ENCODE measurements around the gene DPH3.
A peak's percentile ranks its signal among the peaks of the same experiment; 100 is the strongest.

The DPH3 gene

GRCh38 chr3:16255326-16255725, 9.4 kb downstream of the DPH3 start:
- no peak for DNase-seq (ENCODE audit: low spot score)

DNA sequence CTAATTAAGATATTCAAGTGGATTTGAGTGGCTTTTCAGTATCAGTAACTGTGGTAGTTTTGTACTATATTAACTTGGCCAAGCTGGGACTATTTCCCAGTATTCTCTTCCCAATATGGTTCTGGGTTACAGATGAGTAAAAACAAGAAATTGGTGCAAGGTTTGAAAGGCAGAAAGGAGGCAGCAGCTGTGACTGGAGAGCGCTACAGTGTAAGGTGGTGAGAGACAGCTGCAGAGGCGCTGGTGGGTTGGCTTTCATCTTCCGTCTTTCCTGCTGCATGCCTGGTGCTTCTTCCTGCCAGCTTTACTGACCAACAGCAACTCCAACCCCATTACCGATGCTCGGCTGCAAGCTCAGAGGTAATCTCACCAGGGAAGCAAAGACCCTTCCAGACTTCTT, 9.8 kb downstream of the DPH3 start:
- no peak for DNase-seq (ENCODE audit: low spot score)

- no peak for DNase-seq (ENCODE audit: low spot score)
Measured at GRCh38 chr3:16253601-16254000, 11.1 kb downstream of the DPH3 start.

- no peak for DNase-seq (ENCODE audit: low spot score)
Measured at GRCh38 chr3:16252988-16253387, 11.8 kb downstream of the DPH3 start.

DNA sequence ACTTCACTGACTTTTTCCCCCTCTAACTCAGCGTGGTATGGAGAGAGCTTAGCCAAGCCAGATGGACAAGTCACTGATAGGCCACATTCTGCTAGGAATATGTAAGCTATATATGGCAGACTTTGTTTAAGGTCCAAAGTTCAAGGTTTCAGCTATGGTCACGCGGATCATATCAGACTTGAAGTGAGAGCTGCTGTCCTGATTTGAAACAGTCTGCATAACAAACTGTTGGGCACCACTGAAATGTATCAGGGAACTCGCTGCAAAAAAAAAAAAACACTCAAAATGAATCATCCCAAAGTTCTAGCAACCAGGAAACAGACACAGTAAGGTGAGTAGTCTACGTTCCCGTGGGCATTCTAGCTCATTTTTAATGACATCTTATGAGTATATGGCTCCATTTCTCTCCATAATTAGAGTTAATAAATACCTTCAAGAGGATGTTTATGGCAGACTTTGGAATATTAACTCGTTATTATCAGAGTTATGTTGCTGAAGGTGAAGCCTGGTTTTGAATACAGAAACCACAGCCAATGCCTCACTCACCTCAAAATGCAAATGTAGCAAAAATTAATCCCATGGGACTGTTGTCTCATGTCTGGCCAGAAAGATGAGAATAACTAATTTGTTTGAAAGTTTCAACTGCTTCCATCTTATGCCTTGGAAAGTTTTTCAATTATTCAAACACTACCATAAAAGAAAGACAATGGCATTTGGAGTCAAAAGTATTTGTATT, 12.3 kb downstream of the DPH3 start:
- no peak for DNase-seq (ENCODE audit: low spot score)

DNA sequence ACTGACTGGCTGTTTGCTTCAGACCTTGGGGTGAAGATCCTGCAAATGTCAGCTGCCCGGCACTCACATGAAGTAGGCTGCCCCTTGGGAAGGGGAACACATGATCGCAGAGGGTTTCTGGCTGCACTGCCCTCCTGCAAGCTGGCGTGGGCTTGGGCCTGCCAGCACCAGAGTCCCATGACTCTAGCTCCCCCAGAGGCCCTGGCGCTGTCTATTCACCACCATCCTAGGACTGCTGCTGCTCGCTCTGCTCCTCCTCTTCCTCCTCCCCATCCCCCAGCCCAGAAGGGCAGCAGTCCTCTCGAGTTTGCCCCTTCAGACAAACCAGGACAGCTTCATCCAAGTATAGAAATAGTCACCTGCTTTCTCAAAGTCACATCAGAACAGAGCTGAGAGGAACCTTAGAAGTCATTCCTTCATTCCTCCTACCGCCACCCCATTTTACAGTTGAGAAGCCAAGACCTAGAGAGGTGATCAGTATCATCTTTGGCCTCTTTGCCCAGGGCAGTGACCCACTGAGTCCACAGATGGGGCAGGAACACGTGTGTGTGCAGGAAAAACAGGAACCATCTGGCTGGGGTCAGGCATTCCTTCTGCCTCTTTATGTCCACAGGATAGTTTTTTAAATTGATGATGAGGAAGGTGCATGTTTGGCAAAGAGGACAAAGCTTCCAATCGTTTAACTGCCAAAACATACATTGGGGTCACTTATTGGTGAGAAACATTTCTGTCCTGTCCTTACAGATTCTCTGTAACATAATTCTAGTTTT, 13.2 kb downstream of the DPH3 start:
- no peak for DNase-seq (ENCODE audit: low spot score)

GRCh38 chr3:16249886-16250285, 14.9 kb downstream of the DPH3 start:
- no peak for DNase-seq (ENCODE audit: low spot score)

DNA sequence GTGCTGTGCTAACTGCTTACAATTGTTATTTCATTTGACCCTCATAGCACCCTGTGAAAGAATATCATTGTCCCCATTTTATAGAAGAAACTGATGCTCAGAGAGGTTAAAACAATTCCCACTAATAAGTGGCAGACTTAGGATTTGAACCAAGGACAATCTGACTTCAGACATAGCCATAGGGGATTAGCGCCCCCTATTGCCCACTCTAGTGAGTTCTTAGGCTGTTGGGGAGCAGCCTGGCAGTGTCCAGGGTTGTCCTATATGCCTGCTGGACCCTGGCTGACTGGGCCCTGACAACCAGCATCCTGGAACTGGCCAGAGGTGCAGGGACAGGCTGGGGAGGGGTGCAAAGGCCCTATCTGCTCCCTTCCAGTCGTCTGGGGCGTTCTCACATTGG, 15.4 kb downstream of the DPH3 start:
- peak; percentile 25 for DNase-seq (ENCODE audit: low spot score)

DNA sequence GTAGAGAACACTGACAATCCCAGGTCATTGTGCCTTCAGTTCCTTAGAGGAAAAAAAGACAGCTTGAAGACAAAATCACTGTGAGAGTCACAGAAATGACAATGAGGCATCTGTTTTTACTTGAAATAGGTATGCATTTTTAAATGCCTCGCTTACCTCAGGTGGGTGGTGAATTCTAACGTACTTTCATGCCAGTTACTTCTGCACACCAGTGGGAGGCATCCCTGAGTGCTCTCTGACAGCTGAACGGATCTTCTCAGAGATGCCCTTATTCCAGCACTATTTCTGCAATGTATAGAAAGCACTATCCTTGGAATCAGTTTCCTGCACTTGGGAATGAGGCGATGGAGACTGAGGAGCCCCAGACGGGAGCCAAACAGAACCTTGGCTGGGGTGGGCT, 16.2 kb downstream of the DPH3 start:
- no peak for DNase-seq (ENCODE audit: low spot score)

DNA sequence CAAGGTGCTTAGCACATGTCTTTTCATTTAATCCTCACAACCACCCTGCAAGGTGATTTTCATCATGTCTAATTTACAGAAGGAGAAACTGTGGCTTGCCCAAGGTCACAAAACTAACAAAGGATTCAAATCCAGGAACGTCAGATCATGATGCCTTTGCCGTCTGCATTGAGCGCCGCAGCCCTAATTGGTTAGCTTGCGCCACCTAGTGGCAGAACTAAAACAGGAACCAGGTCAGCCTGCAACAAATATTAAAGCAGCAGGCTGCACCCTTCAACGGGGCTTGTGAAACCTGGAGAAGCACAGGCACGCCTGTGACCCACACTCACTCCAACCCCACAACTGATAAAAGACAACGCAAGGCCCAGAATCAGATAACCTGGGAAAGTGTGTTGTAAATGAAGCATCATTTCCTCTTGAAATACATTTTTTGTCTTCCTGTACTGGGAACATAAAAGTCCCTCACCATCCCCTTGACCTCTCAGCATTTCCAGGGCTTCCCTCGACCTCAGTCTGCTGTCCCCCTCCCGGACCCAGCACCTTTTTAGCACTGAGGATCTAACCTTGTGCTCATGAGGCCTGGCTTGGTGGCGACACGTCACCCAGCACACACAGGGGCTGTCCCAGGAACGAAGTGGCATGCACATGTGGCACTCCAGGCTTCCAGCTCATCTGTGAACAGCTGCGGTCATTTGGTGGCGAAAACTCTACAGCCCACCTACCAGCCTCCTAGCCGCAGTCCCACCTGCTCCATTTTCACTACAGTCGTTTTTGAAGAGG, 17.3 kb downstream of the DPH3 start:
- DNase-seq (ENCODE audit: low spot score) = peak; percentile 72

DNA sequence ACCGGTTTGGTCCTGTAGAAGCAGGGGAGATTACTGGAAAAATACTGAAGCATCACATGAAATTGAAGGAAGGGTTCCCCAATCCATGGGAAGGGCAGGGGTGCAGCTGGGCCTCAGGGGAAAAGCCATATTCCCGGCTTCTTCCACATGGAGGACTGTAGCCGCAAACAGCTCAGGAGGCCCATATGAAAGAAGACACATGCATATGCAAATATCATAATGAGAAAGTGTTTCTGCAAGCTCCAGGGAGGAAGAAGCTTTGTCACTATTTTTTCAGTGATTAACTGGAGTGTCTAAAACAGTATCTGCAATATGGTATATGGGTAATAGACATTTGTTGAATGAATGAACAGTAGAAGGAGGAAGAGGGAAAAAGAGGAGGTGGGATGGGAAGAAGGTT, 19.1 kb downstream of the DPH3 start:
- DNase-seq (ENCODE audit: low spot score) = no peak

DNA sequence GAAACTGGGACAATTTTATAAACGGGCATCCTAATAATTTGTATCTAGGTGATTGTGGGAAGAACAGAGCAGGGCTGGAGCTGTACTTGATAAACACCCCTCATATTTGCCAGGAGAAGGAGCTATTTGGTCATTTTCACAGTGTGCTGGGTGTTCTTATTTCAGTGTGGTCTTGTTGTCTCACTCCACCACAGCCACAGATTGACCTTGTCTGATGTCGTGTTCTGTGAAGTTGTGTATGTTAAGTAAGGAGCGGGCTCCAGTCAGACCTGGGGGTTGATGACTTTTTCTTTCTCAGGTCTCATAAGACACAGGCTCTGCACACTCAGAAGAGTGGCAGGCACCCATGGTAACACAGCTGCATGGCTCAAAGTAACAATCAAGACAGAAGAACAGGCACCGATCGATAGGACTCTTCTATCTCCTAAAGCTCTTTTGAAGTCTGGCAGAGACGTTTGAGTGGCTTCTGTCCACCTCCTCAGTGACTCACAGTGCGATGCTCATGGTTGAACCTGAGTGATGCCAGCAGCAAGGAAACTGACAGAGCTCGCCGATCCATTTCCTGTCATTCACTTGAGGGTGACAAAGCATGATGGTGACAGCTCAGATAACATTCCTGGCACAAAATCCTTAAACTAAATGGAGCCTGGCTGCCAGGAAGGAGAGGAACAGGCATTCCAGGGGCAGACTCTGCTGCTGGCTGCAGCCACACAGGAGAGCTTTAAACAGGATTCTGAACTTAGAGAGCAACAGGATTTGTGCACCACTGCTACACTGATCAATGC, 20.8 kb downstream of the DPH3 start:
- DNase-seq (ENCODE audit: low spot score) = no peak

DNA sequence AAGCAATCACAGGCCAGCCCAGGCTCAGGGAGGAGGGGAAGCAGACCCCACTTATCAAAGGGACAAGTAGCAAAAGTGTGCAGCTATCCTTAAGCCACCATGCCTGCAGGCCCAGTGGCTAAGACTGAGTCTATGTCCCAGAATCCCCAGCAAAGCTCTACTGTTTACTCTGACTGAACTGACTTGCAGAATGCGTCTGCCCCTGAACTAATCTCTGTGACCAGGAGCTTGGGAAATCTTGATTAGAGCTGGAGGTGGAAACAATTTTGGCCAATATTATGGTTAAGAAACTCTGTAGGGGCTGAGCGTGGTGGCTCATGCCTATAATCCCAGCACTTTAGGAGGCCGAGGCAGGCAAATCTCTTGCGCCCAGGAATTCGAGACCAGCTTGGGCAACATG, 22.6 kb downstream of the DPH3 start:
- no peak for DNase-seq (ENCODE audit: low spot score)

DNA sequence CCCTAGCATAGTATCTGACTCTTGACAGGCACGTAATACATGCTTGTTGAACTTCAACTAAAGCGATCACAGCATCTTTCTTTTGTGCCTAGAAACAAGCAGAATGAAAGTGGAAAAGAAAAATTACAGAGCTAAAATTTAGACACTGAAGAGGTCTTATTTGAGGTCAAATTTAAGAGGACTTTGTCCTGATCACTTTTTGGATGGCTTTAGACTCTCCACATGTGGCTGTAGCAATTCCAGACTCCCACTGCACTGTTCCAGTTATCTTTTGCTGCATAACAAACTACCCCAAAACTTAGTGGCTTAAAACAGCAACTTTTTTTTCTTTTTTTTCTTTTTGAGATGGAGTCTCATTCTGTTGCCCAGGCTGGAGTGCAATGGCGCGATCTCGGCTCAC, 23.5 kb downstream of the DPH3 start:
- no peak for DNase-seq (ENCODE audit: low spot score)

DNA sequence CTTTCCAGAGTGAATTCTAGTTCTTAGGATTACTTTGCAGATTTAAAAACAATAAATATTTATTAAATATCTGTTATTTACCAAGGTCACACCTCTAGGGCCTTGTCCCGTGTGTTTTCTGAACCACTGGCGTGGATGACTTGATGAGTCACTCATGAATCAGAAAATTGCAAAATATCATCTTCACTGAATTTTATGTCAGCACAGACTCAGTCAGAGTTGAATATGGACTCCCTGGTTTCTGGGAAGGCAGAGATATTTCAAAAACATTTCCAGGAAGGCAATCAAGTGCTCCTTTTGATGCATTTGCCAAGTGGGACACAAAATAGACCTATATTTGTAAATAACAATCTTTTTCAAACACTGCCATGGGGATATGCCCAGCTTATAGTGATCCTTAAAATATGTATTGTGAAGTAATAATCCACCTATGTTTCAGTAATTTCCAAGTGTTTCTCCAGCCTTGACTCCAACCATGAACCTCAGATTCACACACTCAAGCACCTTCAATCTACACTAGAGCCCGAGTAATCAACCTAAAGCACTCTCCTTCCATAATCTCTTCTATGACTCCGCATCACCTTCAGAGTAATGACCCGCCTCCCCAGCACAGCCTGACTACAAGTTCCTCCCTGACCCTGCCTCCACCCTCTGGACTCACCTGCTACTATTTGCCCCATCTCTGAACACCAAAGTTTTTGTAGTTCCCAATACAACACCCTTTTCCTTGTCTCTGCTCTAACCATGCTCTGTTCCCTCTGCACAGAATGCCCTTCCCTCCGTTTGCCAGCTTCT, 24.3 kb downstream of the DPH3 start:
- DNase-seq (ENCODE audit: low spot score) = peak; percentile 67

DNA sequence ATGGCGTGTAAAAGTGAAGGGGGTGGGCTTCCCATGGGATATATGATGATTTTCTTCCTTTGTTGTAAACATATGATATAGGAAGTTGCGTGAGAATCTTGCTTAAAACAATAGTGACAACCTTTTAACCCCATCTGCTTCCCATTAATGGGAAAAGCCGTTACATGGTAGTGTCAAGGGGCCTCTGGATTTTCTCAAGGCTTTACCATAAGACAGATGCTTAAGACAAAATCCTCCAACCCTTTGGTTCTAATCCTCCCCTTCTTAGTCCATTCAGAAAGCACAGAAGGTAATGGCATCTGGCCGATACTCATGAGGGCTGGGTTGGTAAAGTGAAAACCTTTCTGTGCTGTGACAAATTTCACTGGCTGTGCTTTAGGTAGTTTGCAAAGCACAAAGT, 25.0 kb downstream of the DPH3 start:
- no peak for DNase-seq (ENCODE audit: low spot score)

GRCh38 chr3:16239086-16239770, 25.5 kb downstream of the DPH3 start:
- DNase-seq (ENCODE audit: low spot score) = no peak

DNA sequence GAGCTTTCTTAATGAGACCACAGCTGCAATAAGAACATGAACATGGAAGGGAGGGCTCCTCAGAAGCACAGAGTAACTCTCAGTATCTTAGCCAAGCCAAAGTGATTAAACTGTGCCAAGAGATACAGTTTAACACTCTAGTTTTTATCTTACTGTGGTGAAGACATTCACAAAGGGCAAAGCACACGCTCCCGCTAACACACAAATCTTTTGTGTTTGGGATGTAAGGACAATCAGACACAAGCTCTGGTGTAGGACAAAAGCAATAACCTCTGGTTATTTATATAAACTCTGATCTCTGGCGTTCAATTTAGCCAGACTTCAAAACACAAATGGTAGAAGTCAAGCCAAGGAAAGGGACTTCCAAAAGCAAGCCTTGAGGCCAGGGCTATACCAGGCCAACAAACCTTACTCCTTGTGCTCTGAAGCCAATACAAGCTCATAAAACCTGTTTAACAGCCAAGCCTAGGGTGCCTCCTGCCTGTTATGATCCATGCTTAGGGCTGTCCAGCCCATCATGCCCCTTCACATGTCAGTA, 27.8 kb downstream of the DPH3 start:
- DNase-seq (ENCODE audit: low spot score) = no peak

DNA sequence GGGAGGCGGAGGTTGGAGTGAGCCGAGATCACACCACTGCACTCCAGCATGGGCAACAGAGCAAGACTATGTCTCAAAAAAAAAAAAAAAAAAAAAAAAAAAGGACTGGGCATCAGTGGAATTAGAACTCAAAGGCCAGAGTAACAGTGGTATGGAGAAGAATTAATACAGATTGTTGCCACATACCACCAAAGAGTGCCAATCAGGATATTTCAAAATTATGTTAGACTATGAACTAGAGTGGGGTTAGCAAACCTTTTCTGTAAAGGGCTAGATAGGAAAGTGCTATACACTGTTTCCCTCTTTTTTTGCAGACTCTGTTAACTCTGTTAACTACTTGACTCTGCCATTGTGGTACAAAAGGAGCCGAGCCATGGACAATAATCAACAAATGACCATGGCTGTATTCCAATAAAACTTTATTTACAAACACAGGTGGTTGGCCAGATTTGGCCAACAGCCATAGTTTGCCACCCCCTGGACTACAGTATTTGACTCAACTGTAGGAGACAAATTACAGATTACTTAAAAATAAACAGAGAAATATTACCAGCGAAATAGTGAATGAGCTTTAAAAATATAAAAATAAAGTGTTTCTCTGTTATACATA, 28.6 kb downstream of the DPH3 start:
- no peak for DNase-seq (ENCODE audit: low spot score)

GRCh38 chr3:16234281-16234680, 30.5 kb downstream of the DPH3 start:
- DNase-seq (ENCODE audit: low spot score) = no peak

Measured in AG08396 (cell line).